ENCODE measurements around the gene TEX261. TPM values are rescaled to one million over a fixed set of nuclear protein-coding genes. Genes with fewer than 3 reads are reported as not detected.
A peak's percentile ranks its signal among the peaks of the same experiment; 100 is the strongest.

The TEX261 gene
- total RNA-seq, 1 donor from 2014 or later = 36.4 TPM

- DNase-seq (ENCODE audit: low spot score) = peak; percentile 35
Measured at GRCh38 chr2:70960833-70961647, 33.6 kb downstream of the TEX261 start.

GRCh38 chr2:70959851-70960832 is 34.5 kb downstream of the TEX261 start:
- no peak for ATAC-seq
- peak; percentile 41 for DNase-seq (ENCODE audit: low spot score)

More at GRCh38 chr2:70960833-70961647, 33.6 kb downstream of the TEX261 start:
- ATAC-seq = no peak

GRCh38 chr2:70959271-70959761 is 35.4 kb downstream of the TEX261 start:
- DNase-seq (ENCODE audit: low spot score) (peak; percentile 21), ATAC-seq (no peak)

- DNase-seq (ENCODE audit: low spot score) (peak; percentile 35), ATAC-seq (no peak)
Measured at GRCh38 chr2:70958759-70959158, 35.9 kb downstream of the TEX261 start.

- ATAC-seq = peak; percentile 64
- DNase-seq (ENCODE audit: low spot score) = peak; percentile 39
Measured at GRCh38 chr2:70957798-70958197, 36.9 kb downstream of the TEX261 start.

- no peak for DNase-seq (ENCODE audit: low spot score)
- no peak for ATAC-seq
Measured at GRCh38 chr2:70956141-70956540, 38.5 kb downstream of the TEX261 start.

- DNase-seq (ENCODE audit: low spot score) (peak; percentile 22), ATAC-seq (no peak)
Measured at GRCh38 chr2:70954886-70955285, 39.8 kb downstream of the TEX261 start.

GRCh38 chr2:70949086-70949485 is 45.6 kb downstream of the TEX261 start:
- DNase-seq (ENCODE audit: low spot score) (no peak), ATAC-seq (no peak)

GRCh38 chr2:70948337-70949003 is 46.2 kb downstream of the TEX261 start:
- ATAC-seq (peak; percentile 99), DNase-seq (ENCODE audit: low spot score) (peak; percentile 75)

GRCh38 chr2:70947556-70948184 is 47.0 kb downstream of the TEX261 start:
- ATAC-seq (no peak), DNase-seq (ENCODE audit: low spot score) (peak; percentile 37)

GRCh38 chr2:70946832-70947442 is 47.7 kb downstream of the TEX261 start:
- ATAC-seq (peak; percentile 65), DNase-seq (ENCODE audit: low spot score) (peak; percentile 45)

- ATAC-seq (no peak), DNase-seq (ENCODE audit: low spot score) (no peak)
Measured at GRCh38 chr2:70944111-70944690, 50.5 kb downstream of the TEX261 start.

- DNase-seq (ENCODE audit: low spot score) (no peak), ATAC-seq (no peak)
Measured at GRCh38 chr2:70943205-70943871, 51.3 kb downstream of the TEX261 start.

- DNase-seq (ENCODE audit: low spot score) (no peak), ATAC-seq (no peak)
Measured at GRCh38 chr2:70942396-70943204, 52.1 kb downstream of the TEX261 start.

- no peak for ATAC-seq
- DNase-seq (ENCODE audit: low spot score) = no peak
Measured at GRCh38 chr2:70941701-70942100, 53.0 kb downstream of the TEX261 start.

GRCh38 chr2:70941186-70941585 is 53.5 kb downstream of the TEX261 start:
- DNase-seq (ENCODE audit: low spot score) (no peak), ATAC-seq (no peak)

GRCh38 chr2:70939839-70940580 is 54.7 kb downstream of the TEX261 start:
- ATAC-seq = no peak
- DNase-seq (ENCODE audit: low spot score) = no peak
